SK-N-SH treated with all-trans-retinoic acid at 6 μM for 48 hours (cell line): ENCODE data around the gene AMZ1.
"Not testable (repeated sequence)": the region's sequence is repeated elsewhere in the genome, so short reads cannot be mapped to it uniquely, and the experiment has no call there.

Experiments
- ATAC-seq: fragments of 200-7000 bp; cut with Tn5 transposase; 3 replicates; pipeline ENCODE4 v1.9.1; 2020; ENCODE audit warnings: mild to moderate bottlenecking, moderate library complexity
- ARNTL ChIP-seq: fragments of 450-650 bp; formaldehyde crosslinking; IDR thresholded peaks from 2 replicates; pipeline ENCODE4 v1.5.0; 2020; ENCODE audit warnings: low read depth, mild to moderate bottlenecking, moderate library complexity, borderline replicate concordance
- BACH2 ChIP-seq: fragments of 250-450 bp; sonication (Bioruptor Pico); IDR thresholded peaks from 2 replicates; pipeline ENCODE4 v1.9.0; 2021; ENCODE audit warnings: mild to moderate bottlenecking, borderline replicate concordance
- CSDC2 ChIP-seq: fragments of 250-450 bp; sonication (Bioruptor Pico); IDR thresholded peaks from 2 replicates; pipeline ENCODE4 v1.5.0; 2020; ENCODE audit warnings: mild to moderate bottlenecking, moderate library complexity
- ESRRG ChIP-seq: fragments of 250-450 bp; sonication (Bioruptor Pico); IDR thresholded peaks from 2 replicates; pipeline ENCODE4 v1.6.1; 2021; ENCODE audit warnings: mild to moderate bottlenecking
- GLIS3 ChIP-seq: fragments of 250-450 bp; sonication (Bioruptor Pico); IDR thresholded peaks from 2 replicates; pipeline ENCODE4 v1.5.0; 2020; ENCODE audit warnings: mild to moderate bottlenecking, moderate library complexity
- ISL1 ChIP-seq: fragments of 250-450 bp; sonication (Bioruptor Pico); IDR thresholded peaks from 2 replicates; pipeline ENCODE4 v2.1.2; 2022; ENCODE audit warnings: mild to moderate bottlenecking, moderate library complexity
- OSR1 ChIP-seq: fragments of 250-450 bp; sonication (Bioruptor Pico); IDR thresholded peaks from 2 replicates; pipeline ENCODE4 v1.8.0; 2022; ENCODE audit warnings: moderate library complexity, mild to moderate bottlenecking, inconsistent platforms
- PPARA ChIP-seq: fragments of 250-450 bp; sonication (Bioruptor Pico); IDR thresholded peaks from 2 replicates; pipeline ENCODE4 v1.5.0; 2020; ENCODE audit warnings: mild to moderate bottlenecking, borderline replicate concordance
- RARB ChIP-seq: fragments of 250-450 bp; sonication (Bioruptor Pico); IDR thresholded peaks from 2 replicates; pipeline ENCODE4 v1.8.0; 2021; ENCODE audit warnings: mild to moderate bottlenecking, moderate library complexity
- SNAI2 ChIP-seq: fragments of 250-450 bp; sonication (Bioruptor Pico); IDR thresholded peaks from 2 replicates; pipeline ENCODE4 v1.5.0; 2020; ENCODE audit warnings: mild to moderate bottlenecking, moderate library complexity
- TCF4 ChIP-seq: fragments of 250-450 bp; sonication (Bioruptor Pico); IDR thresholded peaks from 2 replicates; pipeline ENCODE4 v1.8.0; 2021; ENCODE audit warnings: mild to moderate bottlenecking, moderate library complexity, borderline replicate concordance
- TOX ChIP-seq: fragments of 250-450 bp; sonication (Bioruptor Pico); IDR thresholded peaks from 2 replicates; pipeline ENCODE4 v1.8.0; 2021; ENCODE audit warnings: mild to moderate bottlenecking, moderate library complexity, borderline replicate concordance
- ZC3H10 ChIP-seq: fragments of 250-450 bp; sonication (Bioruptor Pico); IDR thresholded peaks from 2 replicates; pipeline ENCODE4 v1.5.1; 2021; ENCODE audit warnings: mild to moderate bottlenecking, moderate library complexity
- ZFP3 ChIP-seq: fragments of 250-450 bp; sonication (Bioruptor Pico); IDR thresholded peaks from 2 replicates; pipeline ENCODE4 v1.5.0; 2020; ENCODE audit warnings: mild to moderate bottlenecking, moderate library complexity
- ZFP30 ChIP-seq: fragments of 450-650 bp; formaldehyde crosslinking; IDR thresholded peaks from 2 replicates; pipeline ENCODE4 v1.5.0; 2022; ENCODE audit warnings: mild to moderate bottlenecking, moderate library complexity
- ZNF565 ChIP-seq: fragments of 450-650 bp; formaldehyde crosslinking; conservative IDR thresholded peaks from 2 replicates; pipeline ENCODE4 v1.5.0; 2020; ENCODE audit warnings: low read depth, mild to moderate bottlenecking, moderate library complexity
- ZNF70 ChIP-seq: fragments of 450-650 bp; formaldehyde crosslinking; IDR thresholded peaks from 2 replicates; pipeline ENCODE4 v1.5.0; 2020; ENCODE audit warnings: mild to moderate bottlenecking, moderate library complexity
- ZNF8 ChIP-seq: fragments of 450-650 bp; formaldehyde crosslinking; IDR thresholded peaks from 2 replicates; pipeline ENCODE4 v1.5.0; 2020; ENCODE audit warnings: mild to moderate bottlenecking, moderate library complexity
- TF ChIP-seq, protein P1 (sequence below): fragments of 250-450 bp; sonication (Bioruptor Pico); IDR thresholded peaks from 2 replicates; pipeline ENCODE4 v1.8.0; 2021; ENCODE audit warnings: low read depth, mild to moderate bottlenecking, moderate library complexity, borderline replicate concordance
- TF ChIP-seq, protein P2 (sequence below): fragments of 250-450 bp; sonication (Bioruptor Pico); IDR thresholded peaks from 2 replicates; pipeline ENCODE4 v1.5.1; 2021; ENCODE audit warnings: mild to moderate bottlenecking, moderate library complexity
- TF ChIP-seq, protein P3 (sequence below): fragments of 250-450 bp; sonication (Bioruptor Pico); IDR thresholded peaks from 2 replicates; pipeline ENCODE4 v1.5.1; 2020; ENCODE audit warnings: low read depth, mild to moderate bottlenecking, moderate library complexity
- TF ChIP-seq, protein P4 (sequence below): fragments of 250-450 bp; sonication (Bioruptor Pico); IDR thresholded peaks from 2 replicates; pipeline ENCODE4 v1.8.0; 2020; ENCODE audit warnings: mild to moderate bottlenecking, moderate library complexity, borderline replicate concordance

Gene AMZ1

DNA sequence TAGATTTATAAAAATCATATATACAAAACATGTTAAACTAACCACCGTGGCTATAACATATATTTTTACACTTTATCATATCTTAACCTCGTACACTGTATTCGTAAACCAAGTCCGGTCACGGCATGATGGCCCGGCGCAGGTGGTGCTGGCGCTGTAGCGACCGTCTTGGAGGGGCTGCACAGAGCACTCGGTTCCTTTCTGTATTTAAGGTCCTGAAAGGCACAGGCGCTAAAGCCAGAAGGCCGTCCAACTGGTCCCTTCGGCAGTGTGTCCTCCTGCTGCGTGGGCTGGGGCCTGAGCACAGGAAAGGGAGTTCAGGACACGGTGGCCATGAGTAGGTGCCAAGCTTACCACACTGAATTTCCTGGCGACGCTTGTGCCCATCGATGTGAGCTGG, 33.8 kb downstream of the AMZ1 start:
- ATAC-seq, result no peak
- TF ChIP-seq ZNF70 (CRISPR knock-in tag) (no peak), ISL1 (CRISPR knock-in tag) (no peak), ZFP30 (CRISPR knock-in tag) (no peak), ZNF8 (CRISPR knock-in tag) (no peak), CSDC2 (CRISPR knock-in tag) (no peak), ESRRG (CRISPR knock-in tag) (no peak), OSR1 (no peak), TOX (CRISPR knock-in tag) (no peak), ZFP3 (CRISPR knock-in tag) (no peak), BACH2 (no peak), RARB (CRISPR knock-in tag) (no peak), ZNF565 (CRISPR knock-in tag) (no peak), GLIS3 (CRISPR knock-in tag) (no peak), TCF4 (no peak), PPARA (CRISPR knock-in tag) (no peak), ZC3H10 (no peak)
- TF ChIP-seq, protein P1, sequence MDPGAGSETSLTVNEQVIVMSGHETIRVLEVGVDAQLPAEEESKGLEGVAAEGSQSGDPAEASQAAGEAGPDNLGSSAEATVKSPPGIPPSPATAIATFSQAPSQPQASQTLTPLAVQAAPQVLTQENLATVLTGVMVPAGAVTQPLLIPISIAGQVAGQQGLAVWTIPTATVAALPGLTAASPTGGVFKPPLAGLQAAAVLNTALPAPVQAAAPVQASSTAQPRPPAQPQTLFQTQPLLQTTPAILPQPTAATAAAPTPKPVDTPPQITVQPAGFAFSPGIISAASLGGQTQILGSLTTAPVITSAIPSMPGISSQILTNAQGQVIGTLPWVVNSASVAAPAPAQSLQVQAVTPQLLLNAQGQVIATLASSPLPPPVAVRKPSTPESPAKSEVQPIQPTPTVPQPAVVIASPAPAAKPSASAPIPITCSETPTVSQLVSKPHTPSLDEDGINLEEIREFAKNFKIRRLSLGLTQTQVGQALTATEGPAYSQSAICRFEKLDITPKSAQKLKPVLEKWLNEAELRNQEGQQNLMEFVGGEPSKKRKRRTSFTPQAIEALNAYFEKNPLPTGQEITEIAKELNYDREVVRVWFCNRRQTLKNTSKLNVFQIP (CRISPR knock-in tag), result no peak
- TF ChIP-seq, protein P2, sequence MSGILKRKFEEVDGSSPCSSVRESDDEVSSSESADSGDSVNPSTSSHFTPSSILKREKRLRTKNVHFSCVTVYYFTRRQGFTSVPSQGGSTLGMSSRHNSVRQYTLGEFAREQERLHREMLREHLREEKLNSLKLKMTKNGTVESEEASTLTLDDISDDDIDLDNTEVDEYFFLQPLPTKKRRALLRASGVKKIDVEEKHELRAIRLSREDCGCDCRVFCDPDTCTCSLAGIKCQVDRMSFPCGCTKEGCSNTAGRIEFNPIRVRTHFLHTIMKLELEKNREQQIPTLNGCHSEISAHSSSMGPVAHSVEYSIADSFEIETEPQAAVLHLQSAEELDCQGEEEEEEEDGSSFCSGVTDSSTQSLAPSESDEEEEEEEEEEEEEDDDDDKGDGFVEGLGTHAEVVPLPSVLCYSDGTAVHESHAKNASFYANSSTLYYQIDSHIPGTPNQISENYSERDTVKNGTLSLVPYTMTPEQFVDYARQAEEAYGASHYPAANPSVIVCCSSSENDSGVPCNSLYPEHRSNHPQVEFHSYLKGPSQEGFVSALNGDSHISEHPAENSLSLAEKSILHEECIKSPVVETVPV (CRISPR knock-in tag), result no peak
- TF ChIP-seq, protein P3, sequence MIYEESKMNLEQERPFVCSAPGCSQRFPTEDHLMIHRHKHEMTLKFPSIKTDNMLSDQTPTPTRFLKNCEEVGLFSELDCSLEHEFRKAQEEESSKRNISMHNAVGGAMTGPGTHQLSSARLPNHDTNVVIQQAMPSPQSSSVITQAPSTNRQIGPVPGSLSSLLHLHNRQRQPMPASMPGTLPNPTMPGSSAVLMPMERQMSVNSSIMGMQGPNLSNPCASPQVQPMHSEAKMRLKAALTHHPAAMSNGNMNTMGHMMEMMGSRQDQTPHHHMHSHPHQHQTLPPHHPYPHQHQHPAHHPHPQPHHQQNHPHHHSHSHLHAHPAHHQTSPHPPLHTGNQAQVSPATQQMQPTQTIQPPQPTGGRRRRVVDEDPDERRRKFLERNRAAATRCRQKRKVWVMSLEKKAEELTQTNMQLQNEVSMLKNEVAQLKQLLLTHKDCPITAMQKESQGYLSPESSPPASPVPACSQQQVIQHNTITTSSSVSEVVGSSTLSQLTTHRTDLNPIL (CRISPR knock-in tag), result no peak

DNA sequence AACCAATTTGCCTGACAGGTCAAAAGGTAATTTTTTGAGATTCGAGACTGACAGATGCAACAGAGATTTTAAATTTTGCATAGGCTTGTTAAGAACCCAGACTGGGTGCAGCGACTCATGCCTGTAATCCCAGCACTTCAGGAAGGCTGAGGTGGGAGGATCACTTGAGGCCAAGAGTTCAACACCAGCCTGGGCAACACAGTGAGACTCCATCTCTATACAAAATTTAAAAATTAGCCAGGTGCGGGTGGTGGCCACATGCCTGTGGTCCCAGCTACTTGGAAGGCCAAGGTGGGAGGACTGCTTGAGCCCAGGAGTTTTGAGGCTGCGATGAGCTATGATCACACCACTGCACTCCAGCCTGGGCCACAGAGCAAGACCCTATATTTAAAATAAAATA, 34.6 kb downstream of the AMZ1 start:
- no peak for ATAC-seq
- TF ChIP-seq GLIS3 (CRISPR knock-in tag) (no peak), ZFP3 (CRISPR knock-in tag) (no peak), ZC3H10 (no peak)
- TF ChIP-seq, all 23 proteins: peak for 0

DNA sequence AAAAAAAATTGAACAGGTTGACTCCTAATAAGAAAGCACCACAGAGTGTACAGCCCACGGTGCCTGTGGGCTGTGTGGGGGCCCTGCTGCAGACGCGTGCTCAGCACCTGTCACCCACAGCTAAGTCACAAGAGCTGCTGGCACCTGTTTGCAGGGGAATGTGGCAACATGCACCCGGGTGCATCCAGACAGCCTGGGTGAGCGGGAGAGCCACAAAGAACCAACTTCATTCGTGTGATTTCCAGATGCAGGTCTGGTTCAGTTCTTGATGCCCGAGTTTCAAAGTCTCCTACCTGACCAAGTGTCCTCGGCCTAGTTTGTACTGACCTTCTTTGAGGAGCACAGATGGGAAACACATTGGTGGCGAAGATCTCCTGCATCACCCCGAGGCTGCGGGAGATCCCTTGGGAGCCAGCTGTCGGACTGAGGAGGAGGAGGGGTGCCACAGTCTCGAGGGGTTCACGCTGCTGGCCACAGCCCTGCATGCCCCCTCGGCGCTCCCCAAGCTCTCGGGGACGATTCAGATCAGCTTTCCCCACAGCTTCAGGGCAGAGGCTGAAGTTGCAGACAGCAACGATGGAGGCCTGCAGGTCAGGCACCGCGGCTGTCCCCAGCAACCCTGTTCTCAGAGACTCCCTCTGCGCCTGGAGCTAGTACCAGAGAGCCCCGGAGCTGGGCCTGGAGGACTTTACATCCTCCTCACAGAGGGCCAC, 35.3 kb downstream of the AMZ1 start:
- TF ChIP-seq ZNF565 (CRISPR knock-in tag) (no peak), CSDC2 (CRISPR knock-in tag) (no peak), GLIS3 (CRISPR knock-in tag) (no peak), ISL1 (CRISPR knock-in tag) (no peak), BACH2 (no peak), SNAI2 (CRISPR knock-in tag) (no peak), TCF4 (no peak), ZFP30 (CRISPR knock-in tag) (no peak), ZC3H10 (no peak), OSR1 (no peak), ARNTL (no peak)
- TF ChIP-seq, protein P3 (CRISPR knock-in tag), result no peak
- TF ChIP-seq, protein P4, sequence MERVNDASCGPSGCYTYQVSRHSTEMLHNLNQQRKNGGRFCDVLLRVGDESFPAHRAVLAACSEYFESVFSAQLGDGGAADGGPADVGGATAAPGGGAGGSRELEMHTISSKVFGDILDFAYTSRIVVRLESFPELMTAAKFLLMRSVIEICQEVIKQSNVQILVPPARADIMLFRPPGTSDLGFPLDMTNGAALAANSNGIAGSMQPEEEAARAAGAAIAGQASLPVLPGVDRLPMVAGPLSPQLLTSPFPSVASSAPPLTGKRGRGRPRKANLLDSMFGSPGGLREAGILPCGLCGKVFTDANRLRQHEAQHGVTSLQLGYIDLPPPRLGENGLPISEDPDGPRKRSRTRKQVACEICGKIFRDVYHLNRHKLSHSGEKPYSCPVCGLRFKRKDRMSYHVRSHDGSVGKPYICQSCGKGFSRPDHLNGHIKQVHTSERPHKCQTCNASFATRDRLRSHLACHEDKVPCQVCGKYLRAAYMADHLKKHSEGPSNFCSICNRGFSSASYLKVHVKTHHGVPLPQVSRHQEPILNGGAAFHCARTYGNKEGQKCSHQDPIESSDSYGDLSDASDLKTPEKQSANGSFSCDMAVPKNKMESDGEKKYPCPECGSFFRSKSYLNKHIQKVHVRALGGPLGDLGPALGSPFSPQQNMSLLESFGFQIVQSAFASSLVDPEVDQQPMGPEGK (CRISPR knock-in tag), result no peak
- TF ChIP-seq, protein P2 (CRISPR knock-in tag), result no peak
- ATAC-seq, result no peak

DNA sequence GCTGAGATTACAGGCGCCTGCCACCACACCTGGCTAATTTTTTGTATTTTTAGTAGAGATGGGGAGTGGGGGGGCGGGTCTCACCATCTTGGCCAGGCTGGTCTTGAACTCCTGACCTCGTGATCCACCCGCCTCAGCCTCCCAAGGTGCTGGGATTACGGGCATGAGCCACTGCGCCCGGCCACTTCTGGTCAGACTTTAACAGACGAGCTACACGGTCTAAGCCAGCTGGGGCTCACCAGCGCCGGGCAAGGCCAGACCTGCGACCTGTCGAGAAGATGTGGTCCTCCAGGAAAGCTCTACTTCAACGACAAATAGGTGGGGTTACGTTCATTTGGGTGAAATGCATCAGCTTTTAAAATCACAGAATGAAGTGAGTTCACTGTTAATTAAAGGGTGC, 36.0 kb downstream of the AMZ1 start:
- ATAC-seq, result not testable (repeated sequence)
